Muscle layer of duodenum (tissue), 2 donors: ENCODE results near the gene TAMALIN.

Experiments
- H3K27ac ChIP-seq: one replicate; pipeline ENCODE4 v1.7.0; 2013; ENCODE audit warnings: mild to moderate bottlenecking, low read length
- H3K27me3 ChIP-seq: one replicate; pipeline ENCODE4 v1.7.0; 2013; ENCODE audit warnings: low read depth, mild to moderate bottlenecking, control low read depth, low read length
- H3K36me3 ChIP-seq, 2 donors: one replicate each; pipeline ENCODE4 v1.7.0; 2013; ENCODE audit warnings: low read length in 2 of 2, control low read depth in 1 of 2, mild to moderate bottlenecking in 1 of 2; ENCODE audit not compliant: insufficient read depth in 2 of 2, control insufficient read depth in 1 of 2
- H3K4me1 ChIP-seq, 2 donors: one replicate each; pipeline ENCODE4 v1.7.0; 2013; ENCODE audit warnings: low read length in 2 of 2, mild to moderate bottlenecking in 2 of 2, control low read depth in 1 of 2, moderate library complexity in 1 of 2; ENCODE audit not compliant: insufficient read depth in 2 of 2, control insufficient read depth in 1 of 2
- H3K4me3 ChIP-seq, 2 donors: one replicate each; pipeline ENCODE4 v1.7.0; 2013; ENCODE audit warnings: low read length in 2 of 2, low read depth in 1 of 2, mild to moderate bottlenecking in 1 of 2
- H3K9me3 ChIP-seq, 2 donors: one replicate each; pipeline ENCODE4 v1.7.0; 2013; ENCODE audit warnings: low read length in 2 of 2, control low read depth in 1 of 2, mild to moderate bottlenecking in 1 of 2; ENCODE audit not compliant: control insufficient read depth in 1 of 2
- donor health status: healthy.

Gene TAMALIN

DNA sequence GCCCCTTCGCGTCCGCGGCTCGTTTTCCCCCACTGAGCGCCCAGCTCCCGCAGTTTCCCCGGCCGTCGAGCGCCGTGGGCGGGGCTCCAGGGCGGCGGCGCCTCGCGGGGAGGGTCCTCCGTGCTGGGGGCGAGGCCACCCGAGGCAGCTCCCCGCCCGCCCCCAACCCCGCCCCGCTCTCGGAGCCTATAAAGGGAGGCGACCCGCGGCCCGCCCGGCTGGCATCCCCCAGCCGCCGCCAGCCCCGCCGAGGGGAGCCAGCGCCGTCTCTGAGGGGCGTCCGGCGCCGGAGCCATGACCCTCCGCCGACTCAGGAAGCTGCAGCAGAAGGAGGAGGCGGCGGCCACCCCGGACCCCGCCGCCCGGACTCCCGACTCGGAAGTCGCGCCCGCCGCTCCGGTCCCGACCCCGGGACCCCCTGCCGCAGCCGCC lies at the start of gene TAMALIN:
Gene TAMALIN, plus strand, starts transcription at position 221 of the 432 bp plus-strand sequence. Its CDS starts 74 bp downstream, at position 295.
- Histone ChIP-seq H3K27me3 (no peaks in the 10 kb centered on the region), H3K4me1 (peaks cover 0 to 38% of the 10 kb centered on the region in 2 donors), H3K4me3 (peak within 1 kb of the TSS; percentile 27 to 71), H3K36me3 (no peaks in the 10 kb centered on the region), H3K27ac (peak within 1 kb of the TSS; percentile 73), H3K9me3 (no peaks in the 10 kb centered on the region)

DNA sequence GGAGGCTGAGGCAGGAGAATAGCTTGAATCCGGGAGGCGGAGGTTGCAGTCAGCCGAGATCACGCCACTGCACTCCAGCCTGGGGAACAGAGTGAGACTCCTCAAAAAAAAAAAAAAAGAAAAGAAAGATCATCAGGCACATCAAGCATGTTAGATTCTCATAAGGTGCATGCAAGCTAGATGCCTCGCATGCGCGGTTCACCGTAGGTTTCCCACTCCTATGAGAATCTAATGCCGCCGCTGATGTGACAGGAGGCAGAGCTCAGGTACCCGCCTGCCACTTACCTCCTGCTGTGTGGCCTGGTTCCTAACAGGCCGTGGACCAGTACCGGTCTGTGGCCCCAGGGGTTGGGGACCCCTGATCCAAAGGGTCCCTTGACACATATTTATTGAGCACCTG lies 48.2 kb upstream of the TAMALIN start:
- Histone ChIP-seq H3K27me3 (no peaks in the 10 kb centered on the region), H3K27ac (no peak overlapping the region), H3K4me3 (no peak overlapping the region), H3K4me1 (peaks cover 36 to 46% of the 10 kb centered on the region in 2 donors), H3K9me3 (no peaks in the 10 kb centered on the region), H3K36me3 (no peaks in the 10 kb centered on the region)

GRCh38 chr12:51959211-51959610 lies 47.5 kb upstream of the TAMALIN start:
- Histone ChIP-seq H3K36me3 (no peaks in the 10 kb centered on the region), H3K27me3 (no peaks in the 10 kb centered on the region), H3K4me3 (peak overlapping the region in 1 of 2 donors; percentile 4), H3K9me3 (no peaks in the 10 kb centered on the region), H3K27ac (peak overlapping the region; percentile 58), H3K4me1 (peaks cover 29 to 46% of the 10 kb centered on the region in 2 donors)

- Histone ChIP-seq H3K27me3 (no peaks in the 10 kb centered on the region), H3K36me3 (no peaks in the 10 kb centered on the region), H3K4me1 (peaks cover 23 to 38% of the 10 kb centered on the region in 2 donors), H3K4me3 (no peak overlapping the region), H3K27ac (peak overlapping the region; percentile 58), H3K9me3 (no peaks in the 10 kb centered on the region)
Observed at GRCh38 chr12:51959921-51960320, 46.8 kb upstream of the TAMALIN start.

- Histone ChIP-seq H3K4me3 (no peak overlapping the region), H3K9me3 (no peaks in the 10 kb centered on the region), H3K36me3 (no peaks in the 10 kb centered on the region), H3K27ac (peak overlapping the region; percentile 58), H3K4me1 (peaks cover 17 to 33% of the 10 kb centered on the region in 2 donors), H3K27me3 (no peaks in the 10 kb centered on the region)
Observed at GRCh38 chr12:51960488-51960887, 46.3 kb upstream of the TAMALIN start.

GRCh38 chr12:51960890-51961289 lies 45.9 kb upstream of the TAMALIN start:
- no peaks in the 10 kb centered on the region for H3K9me3 ChIP-seq
- H3K36me3 ChIP-seq, result no peaks in the 10 kb centered on the region
- H3K27me3 ChIP-seq, result no peaks in the 10 kb centered on the region
- H3K4me1 ChIP-seq, result peaks cover 13 to 33% of the 10 kb centered on the region in 2 donors
- H3K27ac ChIP-seq, result peak overlapping the region; percentile 58
- no peak overlapping the region for H3K4me3 ChIP-seq

DNA sequence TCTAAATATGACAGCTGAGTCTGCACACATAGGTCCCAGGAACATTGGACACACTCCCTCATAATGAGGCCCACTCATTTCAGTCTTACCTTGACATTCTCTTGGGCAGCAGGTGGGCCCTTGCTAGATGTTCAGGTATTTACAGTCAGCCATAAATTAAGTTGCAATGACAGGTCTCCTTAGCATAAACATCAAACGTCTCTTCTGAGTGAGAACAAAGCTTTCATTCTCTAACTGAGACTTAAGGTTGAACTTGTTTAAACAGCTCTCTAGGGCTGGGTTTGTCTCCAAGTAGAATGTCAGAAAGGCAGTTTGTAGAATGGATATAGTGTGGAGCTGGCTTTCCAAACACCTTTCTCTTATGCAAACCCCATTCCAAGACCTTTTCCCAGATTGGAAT lies 44.9 kb upstream of the TAMALIN start:
- Histone ChIP-seq H3K4me3 (peak overlapping the region in 1 of 2 donors; percentile 7), H3K27me3 (no peaks in the 10 kb centered on the region), H3K4me1 (peaks cover 9 to 33% of the 10 kb centered on the region in 2 donors), H3K9me3 (no peaks in the 10 kb centered on the region), H3K27ac (peak overlapping the region; percentile 78), H3K36me3 (no peaks in the 10 kb centered on the region)

DNA sequence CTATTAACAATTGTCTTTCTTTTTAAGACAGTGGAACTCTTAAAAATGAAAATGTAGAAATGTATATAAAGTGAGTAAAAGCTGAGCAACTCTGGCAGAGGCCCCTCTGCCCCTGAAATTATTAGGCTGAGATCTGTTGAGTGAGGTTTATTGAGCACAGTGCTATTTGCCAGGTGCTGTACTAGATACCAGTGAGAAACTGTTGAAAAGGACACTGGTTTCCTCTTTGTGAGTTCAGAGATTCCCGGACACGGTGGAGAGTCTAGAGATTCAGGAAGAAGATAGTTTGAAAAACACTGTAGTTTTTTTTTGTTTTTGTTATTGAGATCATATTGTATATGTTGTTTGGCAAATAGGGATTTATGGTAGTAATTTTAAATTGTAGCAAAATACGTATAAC lies 44.0 kb upstream of the TAMALIN start:
- H3K27me3 ChIP-seq, result no peaks in the 10 kb centered on the region
- peaks cover 5 to 33% of the 10 kb centered on the region in 2 donors for H3K4me1 ChIP-seq
- no peaks in the 10 kb centered on the region for H3K36me3 ChIP-seq
- H3K9me3 ChIP-seq, result no peaks in the 10 kb centered on the region
- peak overlapping the region; percentile 78 for H3K27ac ChIP-seq
- H3K4me3 ChIP-seq, result no peak overlapping the region

- no peaks in the 10 kb centered on the region for H3K27me3 ChIP-seq
- no peaks in the 10 kb centered on the region for H3K36me3 ChIP-seq
- no peak overlapping the region for H3K27ac ChIP-seq
- H3K4me1 ChIP-seq, result peaks cover 0 to 33% of the 10 kb centered on the region in 2 donors
- H3K4me3 ChIP-seq, result no peak overlapping the region
- H3K9me3 ChIP-seq, result no peaks in the 10 kb centered on the region
Observed at GRCh38 chr12:51963477-51963876, 43.3 kb upstream of the TAMALIN start.

GRCh38 chr12:51969643-51970042 lies 37.1 kb upstream of the TAMALIN start:
- H3K27me3 ChIP-seq, result no peaks in the 10 kb centered on the region
- no peaks in the 10 kb centered on the region for H3K36me3 ChIP-seq
- H3K27ac ChIP-seq, result no peak overlapping the region
- H3K4me1 ChIP-seq, result peaks cover 27 to 32% of the 10 kb centered on the region in 2 donors
- H3K4me3 ChIP-seq, result no peak overlapping the region
- no peaks in the 10 kb centered on the region for H3K9me3 ChIP-seq

- Histone ChIP-seq H3K4me1 (peaks cover 28 to 34% of the 10 kb centered on the region in 2 donors), H3K27ac (no peak overlapping the region), H3K4me3 (no peak overlapping the region), H3K36me3 (peaks cover 8 to 9% of the 10 kb centered on the region in 2 donors), H3K9me3 (no peaks in the 10 kb centered on the region), H3K27me3 (no peaks in the 10 kb centered on the region)
Observed at GRCh38 chr12:51970904-51971646, 35.7 kb upstream of the TAMALIN start.
